ENCODE data around the gene LMAN2L. TPM values are rescaled to one million over a fixed set of nuclear protein-coding genes. Genes with fewer than 3 reads are reported as not detected.

Gene LMAN2L
- total RNA-seq, 1 experiment from 2014 or later, result 7.5 TPM

- no peak for DNase-seq (ENCODE audit: low read depth)
Observed at GRCh38 chr2:96661324-96661723, 78.5 kb downstream of the LMAN2L start.

DNA sequence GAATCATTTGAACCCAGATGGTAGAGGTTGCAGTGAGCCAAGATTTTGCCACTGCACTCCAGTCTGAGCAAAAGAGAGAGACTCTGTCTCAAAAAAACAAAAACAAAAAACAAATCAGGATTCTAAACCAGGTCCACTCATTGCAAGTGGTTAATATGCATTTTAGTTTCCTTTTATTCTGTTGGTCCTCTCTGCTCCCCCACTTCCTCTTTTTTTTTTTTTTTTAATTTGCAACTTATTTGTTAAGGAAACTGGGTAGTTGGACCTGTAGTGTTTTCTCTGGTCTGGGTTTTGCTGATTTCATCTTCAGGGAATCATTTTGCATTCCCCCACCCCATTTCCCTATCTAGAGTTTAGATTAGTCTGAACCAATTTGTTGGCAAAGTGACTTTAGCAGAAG lies 83.3 kb downstream of the LMAN2L start:
- no peak for DNase-seq (ENCODE audit: low read depth)

Other genes with a start within 250 kb of the LMAN2L start
- gene NEURL3, start 234.7 kb downstream of the LMAN2L start, total RNA-seq (2014; rRNA removed; shearing (Covaris generic)), result not detected in 2 replicates
- gene ARID5A, start 203.3 kb downstream of the LMAN2L start, total RNA-seq (2014; rRNA removed; shearing (Covaris generic)), result 2.1 and 4.1 TPM in 2 replicates
- 13.1 and 13.2 TPM in 2 replicates for gene KANSL3, start 101.8 kb downstream of the LMAN2L start, total RNA-seq (2014; rRNA removed; shearing (Covaris generic))
- 0.20 TPM in 1 of 2 replicates, not detected in the other for gene FER1L5, start 97.3 kb downstream of the LMAN2L start, total RNA-seq (2014; rRNA removed; shearing (Covaris generic))
- 2.1 and 2.2 TPM in 2 replicates for gene CNNM4, start 20.8 kb upstream of the LMAN2L start, total RNA-seq (2014; rRNA removed; shearing (Covaris generic))
- gene CNNM3, start 76.2 kb upstream of the LMAN2L start, total RNA-seq (2014; rRNA removed; shearing (Covaris generic)), result 3.5 and 10.4 TPM in 2 replicates
- 0.26 and 0.27 TPM in 2 replicates for gene ANKRD23, start 104.0 kb upstream of the LMAN2L start, total RNA-seq (2014; rRNA removed; shearing (Covaris generic))
- gene ANKRD39, start 118.0 kb upstream of the LMAN2L start, total RNA-seq (2014; rRNA removed; shearing (Covaris generic)), result 9.3 and 9.5 TPM in 2 replicates
- gene SEMA4C, start 130.0 kb upstream of the LMAN2L start, total RNA-seq (2014; rRNA removed; shearing (Covaris generic)), result 11.2 and 15.4 TPM in 2 replicates
- not detected in 2 replicates for gene FAM178B, start 246.5 kb upstream of the LMAN2L start, total RNA-seq (2014; rRNA removed; shearing (Covaris generic))

All from HT1080 (cell line).